ENCODE measurements around the gene SLC6A19. TPM values are rescaled to one million over a fixed set of nuclear protein-coding genes. Genes with fewer than 3 reads are reported as not detected.

The SLC6A19 gene
- total and polyA plus RNA-seq, 2 of the 13 experiments (the other 11 are each of a cell fraction or from before 2014, with no cell fraction given), result 0.02 TPM; not detected in 1

DNA sequence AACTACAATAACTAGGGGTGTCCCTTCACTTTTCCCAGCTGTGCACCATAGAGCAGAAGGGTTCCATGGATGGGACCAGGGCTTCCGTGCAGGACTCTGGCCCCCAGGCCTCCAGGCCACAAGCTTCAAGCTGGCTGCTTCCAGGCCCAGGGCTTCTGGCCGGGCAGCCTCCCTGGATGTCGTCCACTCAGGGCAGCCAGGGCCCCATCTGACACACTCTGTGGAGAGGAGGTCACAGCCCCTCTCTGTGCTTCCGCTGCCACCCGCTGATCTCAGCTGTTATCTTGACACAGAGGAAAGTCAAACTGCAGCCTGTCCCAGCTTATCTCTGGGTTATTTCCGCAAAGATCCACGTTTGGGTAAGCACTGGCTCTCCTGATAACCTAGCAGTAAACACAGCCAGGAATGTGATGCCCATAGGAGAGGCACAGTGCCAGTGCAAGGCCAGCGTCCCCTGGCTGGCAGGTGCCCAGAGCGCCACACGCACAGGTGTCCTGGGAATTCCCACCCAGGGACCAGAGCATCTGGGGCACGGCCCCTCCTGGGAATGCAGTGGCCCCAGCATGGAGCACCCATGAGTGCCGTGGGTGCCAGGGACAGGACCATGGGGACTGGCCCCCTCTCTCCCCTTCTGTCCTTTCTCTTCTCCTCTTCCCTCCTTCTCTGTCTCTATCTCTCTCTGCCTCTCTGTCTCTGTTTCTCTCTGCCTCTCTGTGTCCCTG lies 15.6 kb upstream of the SLC6A19 start (continued):
- 0 out of 2 replicates have a peak, but pooled peaks have one; percentile 60 for TF ChIP-seq BORCS8-MEF2B (CRISPR knock-in tag; IDR thresholded peaks at IDR 0.05)
- TF ChIP-seq, protein P1, sequence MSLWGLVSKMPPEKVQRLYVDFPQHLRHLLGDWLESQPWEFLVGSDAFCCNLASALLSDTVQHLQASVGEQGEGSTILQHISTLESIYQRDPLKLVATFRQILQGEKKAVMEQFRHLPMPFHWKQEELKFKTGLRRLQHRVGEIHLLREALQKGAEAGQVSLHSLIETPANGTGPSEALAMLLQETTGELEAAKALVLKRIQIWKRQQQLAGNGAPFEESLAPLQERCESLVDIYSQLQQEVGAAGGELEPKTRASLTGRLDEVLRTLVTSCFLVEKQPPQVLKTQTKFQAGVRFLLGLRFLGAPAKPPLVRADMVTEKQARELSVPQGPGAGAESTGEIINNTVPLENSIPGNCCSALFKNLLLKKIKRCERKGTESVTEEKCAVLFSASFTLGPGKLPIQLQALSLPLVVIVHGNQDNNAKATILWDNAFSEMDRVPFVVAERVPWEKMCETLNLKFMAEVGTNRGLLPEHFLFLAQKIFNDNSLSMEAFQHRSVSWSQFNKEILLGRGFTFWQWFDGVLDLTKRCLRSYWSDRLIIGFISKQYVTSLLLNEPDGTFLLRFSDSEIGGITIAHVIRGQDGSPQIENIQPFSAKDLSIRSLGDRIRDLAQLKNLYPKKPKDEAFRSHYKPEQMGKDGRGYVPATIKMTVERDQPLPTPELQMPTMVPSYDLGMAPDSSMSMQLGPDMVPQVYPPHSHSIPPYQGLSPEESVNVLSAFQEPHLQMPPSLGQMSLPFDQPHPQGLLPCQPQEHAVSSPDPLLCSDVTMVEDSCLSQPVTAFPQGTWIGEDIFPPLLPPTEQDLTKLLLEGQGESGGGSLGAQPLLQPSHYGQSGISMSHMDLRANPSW (CRISPR knock-in tag; IDR thresholded peaks at IDR 0.05; ENCODE audit: borderline replicate concordance), result no peak
- TF ChIP-seq, protein P2, sequence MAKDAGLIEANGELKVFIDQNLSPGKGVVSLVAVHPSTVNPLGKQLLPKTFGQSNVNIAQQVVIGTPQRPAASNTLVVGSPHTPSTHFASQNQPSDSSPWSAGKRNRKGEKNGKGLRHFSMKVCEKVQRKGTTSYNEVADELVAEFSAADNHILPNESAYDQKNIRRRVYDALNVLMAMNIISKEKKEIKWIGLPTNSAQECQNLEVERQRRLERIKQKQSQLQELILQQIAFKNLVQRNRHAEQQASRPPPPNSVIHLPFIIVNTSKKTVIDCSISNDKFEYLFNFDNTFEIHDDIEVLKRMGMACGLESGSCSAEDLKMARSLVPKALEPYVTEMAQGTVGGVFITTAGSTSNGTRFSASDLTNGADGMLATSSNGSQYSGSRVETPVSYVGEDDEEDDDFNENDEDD (CRISPR knock-in tag; IDR thresholded peaks at IDR 0.05; ENCODE audit: borderline replicate concordance), result no peak
- TF ChIP-seq, protein P3, sequence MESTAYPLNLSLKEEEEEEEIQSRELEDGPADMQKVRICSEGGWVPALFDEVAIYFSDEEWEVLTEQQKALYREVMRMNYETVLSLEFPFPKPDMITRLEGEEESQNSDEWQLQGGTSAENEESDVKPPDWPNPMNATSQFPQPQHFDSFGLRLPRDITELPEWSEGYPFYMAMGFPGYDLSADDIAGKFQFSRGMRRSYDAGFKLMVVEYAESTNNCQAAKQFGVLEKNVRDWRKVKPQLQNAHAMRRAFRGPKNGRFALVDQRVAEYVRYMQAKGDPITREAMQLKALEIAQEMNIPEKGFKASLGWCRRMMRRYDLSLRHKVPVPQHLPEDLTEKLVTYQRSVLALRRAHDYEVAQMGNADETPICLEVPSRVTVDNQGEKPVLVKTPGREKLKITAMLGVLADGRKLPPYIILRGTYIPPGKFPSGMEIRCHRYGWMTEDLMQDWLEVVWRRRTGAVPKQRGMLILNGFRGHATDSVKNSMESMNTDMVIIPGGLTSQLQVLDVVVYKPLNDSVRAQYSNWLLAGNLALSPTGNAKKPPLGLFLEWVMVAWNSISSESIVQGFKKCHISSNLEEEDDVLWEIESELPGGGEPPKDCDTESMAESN (CRISPR knock-in tag; conservative IDR thresholded peaks at IDR 0.05), result peak; percentile 84
- TF ChIP-seq, protein P4, sequence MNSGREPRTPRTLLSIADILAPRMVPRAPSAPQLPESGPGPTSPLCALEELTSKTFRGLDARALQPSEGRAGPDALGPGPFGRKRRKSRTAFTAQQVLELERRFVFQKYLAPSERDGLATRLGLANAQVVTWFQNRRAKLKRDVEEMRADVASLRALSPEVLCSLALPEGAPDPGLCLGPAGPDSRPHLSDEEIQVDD (CRISPR knock-in tag; IDR thresholded peaks at IDR 0.05; ENCODE audit: borderline replicate concordance), result no peak
- TF ChIP-seq ZFY (CRISPR knock-in tag; IDR thresholded peaks at IDR 0.05), result peak; percentile 76
- TF ChIP-seq, protein P5, sequence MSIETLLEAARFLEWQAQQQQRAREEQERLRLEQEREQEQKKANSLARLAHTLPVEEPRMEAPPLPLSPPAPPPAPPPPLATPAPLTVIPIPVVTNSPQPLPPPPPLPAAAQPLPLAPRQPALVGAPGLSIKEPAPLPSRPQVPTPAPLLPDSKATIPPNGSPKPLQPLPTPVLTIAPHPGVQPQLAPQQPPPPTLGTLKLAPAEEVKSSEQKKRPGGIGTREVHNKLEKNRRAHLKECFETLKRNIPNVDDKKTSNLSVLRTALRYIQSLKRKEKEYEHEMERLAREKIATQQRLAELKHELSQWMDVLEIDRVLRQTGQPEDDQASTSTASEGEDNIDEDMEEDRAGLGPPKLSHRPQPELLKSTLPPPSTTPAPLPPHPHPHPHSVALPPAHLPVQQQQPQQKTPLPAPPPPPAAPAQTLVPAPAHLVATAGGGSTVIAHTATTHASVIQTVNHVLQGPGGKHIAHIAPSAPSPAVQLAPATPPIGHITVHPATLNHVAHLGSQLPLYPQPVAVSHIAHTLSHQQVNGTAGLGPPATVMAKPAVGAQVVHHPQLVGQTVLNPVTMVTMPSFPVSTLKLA (IDR thresholded peaks at IDR 0.05), result no peak
- peak; percentile 24; the same call in 1 of the 2 replicates for TF ChIP-seq HOXD1 (CRISPR knock-in tag; IDR thresholded peaks at IDR 0.05)
- no peak for TF ChIP-seq HOXA9 (CRISPR knock-in tag; IDR thresholded peaks at IDR 0.05; ENCODE audit: borderline replicate concordance)
- peak; percentile 48; the same call in 1 of the 2 replicates for TF ChIP-seq TAF1 (CRISPR knock-in tag; IDR thresholded peaks at IDR 0.05)
- no peak for TF ChIP-seq NCOA1 (CRISPR knock-in tag; IDR thresholded peaks at IDR 0.05)
- TF ChIP-seq ZNF180 (CRISPR knock-in tag; IDR thresholded peaks at IDR 0.05; ENCODE audit: borderline replicate concordance, low read depth), result no peak
- TF ChIP-seq, protein P6, sequence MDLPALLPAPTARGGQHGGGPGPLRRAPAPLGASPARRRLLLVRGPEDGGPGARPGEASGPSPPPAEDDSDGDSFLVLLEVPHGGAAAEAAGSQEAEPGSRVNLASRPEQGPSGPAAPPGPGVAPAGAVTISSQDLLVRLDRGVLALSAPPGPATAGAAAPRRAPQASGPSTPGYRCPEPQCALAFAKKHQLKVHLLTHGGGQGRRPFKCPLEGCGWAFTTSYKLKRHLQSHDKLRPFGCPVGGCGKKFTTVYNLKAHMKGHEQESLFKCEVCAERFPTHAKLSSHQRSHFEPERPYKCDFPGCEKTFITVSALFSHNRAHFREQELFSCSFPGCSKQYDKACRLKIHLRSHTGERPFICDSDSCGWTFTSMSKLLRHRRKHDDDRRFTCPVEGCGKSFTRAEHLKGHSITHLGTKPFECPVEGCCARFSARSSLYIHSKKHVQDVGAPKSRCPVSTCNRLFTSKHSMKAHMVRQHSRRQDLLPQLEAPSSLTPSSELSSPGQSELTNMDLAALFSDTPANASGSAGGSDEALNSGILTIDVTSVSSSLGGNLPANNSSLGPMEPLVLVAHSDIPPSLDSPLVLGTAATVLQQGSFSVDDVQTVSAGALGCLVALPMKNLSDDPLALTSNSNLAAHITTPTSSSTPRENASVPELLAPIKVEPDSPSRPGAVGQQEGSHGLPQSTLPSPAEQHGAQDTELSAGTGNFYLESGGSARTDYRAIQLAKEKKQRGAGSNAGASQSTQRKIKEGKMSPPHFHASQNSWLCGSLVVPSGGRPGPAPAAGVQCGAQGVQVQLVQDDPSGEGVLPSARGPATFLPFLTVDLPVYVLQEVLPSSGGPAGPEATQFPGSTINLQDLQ (CRISPR knock-in tag; IDR thresholded peaks at IDR 0.05), result 0 out of 2 replicates have a peak, but pooled peaks have one; percentile 83
- peak; percentile 84 for TF ChIP-seq HDAC1 (CRISPR knock-in tag; IDR thresholded peaks at IDR 0.05)
- peak; percentile 91; the same call in 1 of the 2 replicates for TF ChIP-seq ZNF296 (CRISPR knock-in tag; conservative IDR thresholded peaks at IDR 0.05)
- TF ChIP-seq ZSCAN25 (CRISPR knock-in tag; IDR thresholded peaks at IDR 0.05), result peak; percentile 13; the same call in 1 of the 2 replicates
- peak; percentile 90 for TF ChIP-seq ZMAT3 (CRISPR knock-in tag; conservative IDR thresholded peaks at IDR 0.05)
- 0 out of 2 replicates have a peak, but pooled peaks have one; percentile 62 for TF ChIP-seq ZNF383 (CRISPR knock-in tag; IDR thresholded peaks at IDR 0.05; ENCODE audit: borderline replicate concordance)

Measured in HepG2 (cell line).